HEK293T (cell line): ENCODE measurements around the gene PTGR2.

Experiments
- CTCF ChIA-PET: fragments of 350-600 bp; formaldehyde crosslinking; extraction: SDS; loops from one replicate; lab custom pipeline; 2021; ENCODE audit warnings: antibody characterized with exemption, inconsistent platforms; lab: Yijun Ruan, JAX
- POLR2A ChIA-PET: fragments of 350-600 bp; formaldehyde crosslinking; extraction: SDS; loops from one replicate; lab custom pipeline; 2020; ENCODE audit warnings: antibody characterized with exemption, inconsistent platforms; lab: Yijun Ruan, JAX
- DNase-seq: peaks from one replicate; pipeline ENCODE4 v3.0.0; 2012; ENCODE audit warnings: mixed read lengths; ENCODE audit errors: extremely low spot score
- ARNT ChIP-seq: fragments of 450-650 bp; IDR thresholded peaks from 2 replicates; pipeline ENCODE4 v1.6.1; 2017; ENCODE audit warnings: mild to moderate bottlenecking
- BHLHE40 ChIP-seq: fragments of 450-650 bp; IDR thresholded peaks from 2 replicates; pipeline ENCODE4 v1.6.1; 2016; ENCODE audit warnings: mild to moderate bottlenecking, moderate library complexity, borderline replicate concordance
- CTBP1 ChIP-seq: fragments of 450-650 bp; IDR thresholded peaks from 2 replicates; pipeline ENCODE4 v1.6.1; 2016; ENCODE audit warnings: borderline replicate concordance
- ELF4 ChIP-seq: fragments of 450-650 bp; IDR thresholded peaks from 2 replicates; pipeline ENCODE4 v1.6.1; 2017; ENCODE audit warnings: antibody characterized with exemption
- FOXA1 ChIP-seq: fragments of 450-650 bp; IDR thresholded peaks from 2 replicates; pipeline ENCODE4 v1.6.1; 2016; ENCODE audit warnings: mild to moderate bottlenecking
- FOXK2 ChIP-seq: fragments of 450-650 bp; IDR thresholded peaks from 2 replicates; pipeline ENCODE4 v1.6.1; 2016; ENCODE audit warnings: mild to moderate bottlenecking
- FOXM1 ChIP-seq: fragments of 450-650 bp; IDR thresholded peaks from 2 replicates; pipeline ENCODE4 v1.6.1; 2017; ENCODE audit warnings: mild to moderate bottlenecking, borderline replicate concordance
- HDGF ChIP-seq: fragments of 450-650 bp; IDR thresholded peaks from 2 replicates; pipeline ENCODE4 v1.6.1; 2017; ENCODE audit warnings: antibody characterized with exemption, borderline replicate concordance
- L3MBTL2 ChIP-seq: fragments of 450-650 bp; conservative IDR thresholded peaks from 2 replicates; pipeline ENCODE4 v1.6.1; 2016; ENCODE audit warnings: mild to moderate bottlenecking
- LEF1 ChIP-seq: fragments of 450-650 bp; IDR thresholded peaks from 2 replicates; pipeline ENCODE4 v1.6.1; 2017; ENCODE audit warnings: mild to moderate bottlenecking, borderline replicate concordance
- NFRKB ChIP-seq: fragments of 450-650 bp; IDR thresholded peaks from 2 replicates; pipeline ENCODE4 v1.6.1; 2016; ENCODE audit warnings: mild to moderate bottlenecking, moderate library complexity
- PKNOX1 ChIP-seq: fragments of 450-650 bp; IDR thresholded peaks from 2 replicates; pipeline ENCODE4 v1.6.1; 2016
- SP1 ChIP-seq: fragments of 450-650 bp; IDR thresholded peaks from 2 replicates; pipeline ENCODE4 v1.6.1; 2017
- SUZ12 ChIP-seq: fragments of 450-650 bp; IDR thresholded peaks from 2 replicates; pipeline ENCODE4 v1.6.1; 2016; ENCODE audit warnings: mild to moderate bottlenecking
- TARDBP ChIP-seq: fragments of 450-650 bp; IDR thresholded peaks from 2 replicates; pipeline ENCODE4 v1.6.1; 2016
- ZNF384 ChIP-seq: fragments of 450-650 bp; IDR thresholded peaks from 2 replicates; pipeline ENCODE4 v1.6.1; 2016

Gene PTGR2

GRCh38 chr14:73851567-73852382 lies at the start of gene PTGR2:
Gene PTGR2, plus strand, starts transcription at chr14:73851831. Its CDS starts 7,032 bp downstream, at chr14:73858863.
- peak; percentile 99 for DNase-seq
- ChIA-PET CTCF (no interaction called here), POLR2A (interaction anchor here (0.6 to 2.7 kb wide), 41 partner anchors 9 to 679 kb away, joined by 3 to 29 read pairs (median 4); partner anchors contain the start of genes BBOF1, ENTPD5 and ZNF410)
- peak; percentile 5; the same call in 1 of the 2 replicates for TF ChIP-seq ELF4
- TF ChIP-seq L3MBTL2, result no peak; the same call in 1 of the 2 replicates
- no peak for TF ChIP-seq NFRKB
- no peak for TF ChIP-seq CTBP1
- no peak for TF ChIP-seq SUZ12
- TF ChIP-seq BHLHE40, result no peak
- TF ChIP-seq PKNOX1, result no peak
- TF ChIP-seq HDGF, result no peak
- peak; percentile 36; the same call in 1 of the 2 replicates for TF ChIP-seq TARDBP
- no peak for TF ChIP-seq FOXA1

- POLR2A ChIA-PET, result interaction anchor here (1.0 to 1.2 kb wide), 3 partner anchors 14 to 147 kb away, joined by 3 read pairs; partner anchors contain the start of genes COQ6 and FAM161B
- DNase-seq, result no peak
- TF ChIP-seq ARNT (no peak), FOXM1 (no peak), SUZ12 (no peak), FOXK2 (no peak), LEF1 (no peak), FOXA1 (no peak), BHLHE40 (no peak), NFRKB (no peak), HDGF (no peak), L3MBTL2 (no peak), TARDBP (no peak), SP1 (no peak), PKNOX1 (no peak), ELF4 (no peak), CTBP1 (no peak), ZNF384 (no peak)
- CTCF ChIA-PET, result interaction anchor here (0.9 kb wide), 1 partner anchor 25 kb away, joined by 5 read pairs; no protein-coding TSS in a partner anchor
Measured at GRCh38 chr14:73802431-73803188, 49.0 kb upstream of the PTGR2 start.

GRCh38 chr14:73804636-73805035 lies 47.0 kb upstream of the PTGR2 start:
- ChIA-PET CTCF (no interaction called here), POLR2A (interaction anchor here (1.0 kb wide), 1 partner anchor 18 kb away, joined by 4 read pairs; no protein-coding TSS in a partner anchor)
- DNase-seq, result no peak
- no peak for TF ChIP-seq ARNT
- no peak for TF ChIP-seq SUZ12
- TF ChIP-seq CTBP1, result no peak
- TF ChIP-seq ZNF384, result no peak
- TF ChIP-seq SP1, result no peak
- TF ChIP-seq NFRKB, result no peak
- no peak for TF ChIP-seq TARDBP
- no peak for TF ChIP-seq FOXM1
- TF ChIP-seq FOXA1, result no peak
- no peak for TF ChIP-seq L3MBTL2
- TF ChIP-seq HDGF, result no peak
- TF ChIP-seq FOXK2, result no peak
- TF ChIP-seq LEF1, result no peak
- no peak for TF ChIP-seq PKNOX1

GRCh38 chr14:73807457-73807856 lies 44.2 kb upstream of the PTGR2 start:
- no peak for DNase-seq
- POLR2A ChIA-PET, result no interaction called here
- TF ChIP-seq SP1 (no peak), PKNOX1 (peak; percentile 59; the same call in 1 of the 2 replicates)
- CTCF ChIA-PET, result no interaction called here

GRCh38 chr14:73809391-73809790 lies 42.2 kb upstream of the PTGR2 start:
- ChIA-PET CTCF (interaction anchor here (1.8 kb wide), 1 partner anchor 11 kb away, joined by 3 read pairs; no protein-coding TSS in a partner anchor), POLR2A (no interaction called here)
- DNase-seq, result no peak
- TF ChIP-seq FOXK2 (no peak), HDGF (no peak), BHLHE40 (no peak), ZNF384 (no peak), L3MBTL2 (no peak), CTBP1 (no peak)
